K562 (cell line): ENCODE measurements around the gene B4GALNT2. TPM values are rescaled to one million over a fixed set of nuclear protein-coding genes. Genes with fewer than 3 reads are reported as not detected.
A peak's percentile ranks its signal among the peaks of the same experiment; 100 is the strongest.

Source experiments
- BRCA1 ChIP-seq, 2 experiments: fragments of 450-650 bp in 1 of 2; sonication (generic) in 1 of 2; formaldehyde crosslinking in 1 of 2; IDR thresholded peaks; 2 replicates each; pipeline versions ENCODE4 v1.5.0 to v1.6.1; 2017 to 2020; ENCODE audit warnings: mild to moderate bottlenecking in 1 of 2, missing genetic modification reagents in 1 of 2
- EGR1 ChIP-seq: fragments of 450-650 bp; conservative IDR thresholded peaks from 2 replicates; pipeline ENCODE4 v1.6.1; 2017; ENCODE audit warnings: mild to moderate bottlenecking
- HDAC2 ChIP-seq: fragments of 450-650 bp; IDR thresholded peaks from 2 replicates; pipeline ENCODE4 v1.6.1; 2016; ENCODE audit warnings: mild to moderate bottlenecking
- PKNOX1 ChIP-seq: fragments of 450-650 bp; IDR thresholded peaks from 2 replicates; pipeline ENCODE4 v1.6.1; 2016
- PRMT5 ChIP-seq: sonication (generic); formaldehyde crosslinking; IDR thresholded peaks from 2 replicates; pipeline ENCODE4 v1.5.0; 2020; ENCODE audit warnings: missing genetic modification reagents
- RBM17 ChIP-seq: fragments of 200-400 bp; formaldehyde crosslinking; IDR thresholded peaks from 2 replicates; pipeline ENCODE4 v1.6.1; 2017; ENCODE audit warnings: low read depth, mild to moderate bottlenecking, low read length, borderline replicate concordance
- SP2 ChIP-seq: IDR thresholded peaks from 2 replicates; pipeline ENCODE4 v1.6.1; 2011; ENCODE audit warnings: mild to moderate bottlenecking, low read depth, low read length, moderate library complexity; ENCODE audit not compliant: poor library complexity, severe bottlenecking; ENCODE audit errors: extremely low read depth
- UBTF ChIP-seq, 2 experiments: IDR thresholded peaks; 2 replicates each; pipeline ENCODE4 v1.6.1; 2012; ENCODE audit warnings: improper control_type of control experiment in 2 of 2, low read depth in 2 of 2, low read length in 2 of 2, borderline replicate concordance in 1 of 2
- USF2 ChIP-seq: sonication (generic); formaldehyde crosslinking; IDR thresholded peaks from 2 replicates; pipeline ENCODE4 v1.5.0; 2020; ENCODE audit warnings: missing genetic modification reagents
- ZNF217 ChIP-seq: sonication (generic); formaldehyde crosslinking; IDR thresholded peaks from 2 replicates; pipeline ENCODE4 v1.8.0; 2022; ENCODE audit warnings: mild to moderate bottlenecking, missing genetic modification reagents
- polyA plus RNA-seq, 8 experiments: library from polyadenylated mRNA; depleted of rRNA in 4 of 8; stranded (reverse) in 5 of 8; unstranded in 3 of 8; fragments of >200 nt; fragmentation: Nextera tagmentation in 2 of 8; fragmentation: Illumina TruSeq in 1 of 8; extraction: Ambion mirVana in 2 of 8; extraction: Trizol in 1 of 8; gene quantifications; 2 replicates each; pipeline versions ENCODE4 v1.2.1 to v1.2.3, GENCODE V29; 2011 to 2014; ENCODE audit warnings: inconsistent platforms in 1 of 8, missing spikeins in 1 of 8
- total RNA-seq, 7 experiments: library from RNA; depleted of rRNA in 6 of 7; stranded (reverse); fragments of >200 nt in 6 of 7; fragmentation: Illumina TruSeq in 2 of 7; extraction: Trizol in 2 of 7; gene quantifications; 2 replicates each; pipeline versions ENCODE4 v1.2.1 to v1.2.3, GENCODE V29; 2011 to 2021; ENCODE audit warnings: low replicate concordance in 1 of 7
- TF ChIP-seq, protein P1 (sequence below), 2 experiments: fragments of 450-650 bp; conservative IDR thresholded peaks; 2 replicates each; pipeline ENCODE4 v1.6.1; 2017; ENCODE audit warnings: mild to moderate bottlenecking in 2 of 2, moderate library complexity in 2 of 2
- TF ChIP-seq, protein P2 (sequence below): sonication (generic); formaldehyde crosslinking; IDR thresholded peaks from 2 replicates; pipeline ENCODE4 v1.9.0; 2022; ENCODE audit warnings: mild to moderate bottlenecking, missing genetic modification reagents

The B4GALNT2 gene
- total and polyA plus RNA-seq, 9 of the 15 experiments (the other 6 are each of a cell fraction or from before 2014, with no cell fraction given), result not detected

- TF ChIP-seq, protein P1, sequence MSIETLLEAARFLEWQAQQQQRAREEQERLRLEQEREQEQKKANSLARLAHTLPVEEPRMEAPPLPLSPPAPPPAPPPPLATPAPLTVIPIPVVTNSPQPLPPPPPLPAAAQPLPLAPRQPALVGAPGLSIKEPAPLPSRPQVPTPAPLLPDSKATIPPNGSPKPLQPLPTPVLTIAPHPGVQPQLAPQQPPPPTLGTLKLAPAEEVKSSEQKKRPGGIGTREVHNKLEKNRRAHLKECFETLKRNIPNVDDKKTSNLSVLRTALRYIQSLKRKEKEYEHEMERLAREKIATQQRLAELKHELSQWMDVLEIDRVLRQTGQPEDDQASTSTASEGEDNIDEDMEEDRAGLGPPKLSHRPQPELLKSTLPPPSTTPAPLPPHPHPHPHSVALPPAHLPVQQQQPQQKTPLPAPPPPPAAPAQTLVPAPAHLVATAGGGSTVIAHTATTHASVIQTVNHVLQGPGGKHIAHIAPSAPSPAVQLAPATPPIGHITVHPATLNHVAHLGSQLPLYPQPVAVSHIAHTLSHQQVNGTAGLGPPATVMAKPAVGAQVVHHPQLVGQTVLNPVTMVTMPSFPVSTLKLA (conservative IDR thresholded peaks at IDR 0.05), result peak; percentile 85 to 94
- no peak for TF ChIP-seq PRMT5
- TF ChIP-seq RBM17, result no peak
- TF ChIP-seq BRCA1 (IDR thresholded peaks at IDR 0.05), result no peak
- TF ChIP-seq BRCA1 (CRISPR knock-in tag; IDR thresholded peaks at IDR 0.05), result no peak
- peak; percentile 94 for TF ChIP-seq HDAC2
- no peak for TF ChIP-seq SP2
- 0 out of 4 replicates have a peak, but pooled peaks have one; percentile 45 to 58 for TF ChIP-seq UBTF (IDR thresholded peaks at IDR 0.05; ENCODE audit: borderline replicate concordance in 1 of 2, low read depth in 2 of 2, low read length in 2 of 2)
- TF ChIP-seq ZNF217 (CRISPR knock-in tag), result no peak
- TF ChIP-seq PKNOX1, result no peak
- TF ChIP-seq, protein P2, sequence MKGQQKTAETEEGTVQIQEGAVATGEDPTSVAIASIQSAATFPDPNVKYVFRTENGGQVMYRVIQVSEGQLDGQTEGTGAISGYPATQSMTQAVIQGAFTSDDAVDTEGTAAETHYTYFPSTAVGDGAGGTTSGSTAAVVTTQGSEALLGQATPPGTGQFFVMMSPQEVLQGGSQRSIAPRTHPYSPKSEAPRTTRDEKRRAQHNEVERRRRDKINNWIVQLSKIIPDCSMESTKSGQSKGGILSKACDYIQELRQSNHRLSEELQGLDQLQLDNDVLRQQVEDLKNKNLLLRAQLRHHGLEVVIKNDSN, result 0 out of 2 replicates have a peak, but pooled peaks have one; percentile 50
- 0 out of 2 replicates have a peak, but pooled peaks have one; percentile 20 for TF ChIP-seq USF2
- 0 out of 2 replicates have a peak, but pooled peaks have one; percentile 13 for TF ChIP-seq EGR1
Observed at GRCh38 chr17:49191917-49192741, 59.6 kb downstream of the B4GALNT2 start (continued).
